HG03159 (cell line): Measurements from ENCODE around the gene DENND1A.
"Not testable (repeated sequence)": the region's sequence is repeated elsewhere in the genome, so short reads cannot be mapped to it uniquely, and the experiment has no call there.

Experiments
- ATAC-seq: cut with Tn5 transposase; IDR thresholded peaks from one replicate; pipeline ENCODE4 v1.9.1; 2021; ENCODE audit warnings: mild to moderate bottlenecking, moderate library complexity; ENCODE audit not compliant: unreplicated experiment

Gene DENND1A

GRCh38 chr9:123741214-123741613 is 188.7 kb downstream of the DENND1A start:
- ATAC-seq, result no peak

- ATAC-seq, result no peak
Observed at GRCh38 chr9:123739902-123740301, 190.0 kb downstream of the DENND1A start.

- no peak for ATAC-seq
Observed at GRCh38 chr9:123739387-123739786, 190.5 kb downstream of the DENND1A start.

- no peak for ATAC-seq
Observed at GRCh38 chr9:123738648-123739047, 191.3 kb downstream of the DENND1A start.

GRCh38 chr9:123735376-123735775 is 194.6 kb downstream of the DENND1A start:
- no peak for ATAC-seq

- ATAC-seq, result not testable (repeated sequence)
Observed at GRCh38 chr9:123728571-123728970, 201.4 kb downstream of the DENND1A start.

GRCh38 chr9:123727332-123727731 is 202.6 kb downstream of the DENND1A start:
- ATAC-seq, result no peak

- no peak for ATAC-seq
Observed at GRCh38 chr9:123725389-123725788, 204.5 kb downstream of the DENND1A start.

- no peak for ATAC-seq
Observed at GRCh38 chr9:123724211-123724796, 205.6 kb downstream of the DENND1A start.

- ATAC-seq, result no peak
Observed at GRCh38 chr9:123723135-123723875, 206.6 kb downstream of the DENND1A start.

- ATAC-seq, result no peak
Observed at GRCh38 chr9:123722378-123722777, 207.5 kb downstream of the DENND1A start.

GRCh38 chr9:123718188-123718587 is 211.7 kb downstream of the DENND1A start:
- no peak for ATAC-seq

GRCh38 chr9:123717581-123718175 is 212.2 kb downstream of the DENND1A start:
- ATAC-seq, result no peak

GRCh38 chr9:123716339-123716945 is 213.5 kb downstream of the DENND1A start:
- no peak for ATAC-seq

GRCh38 chr9:123715258-123715657 is 214.7 kb downstream of the DENND1A start:
- ATAC-seq, result no peak

GRCh38 chr9:123713282-123713681 is 216.6 kb downstream of the DENND1A start:
- ATAC-seq, result no peak

- ATAC-seq, result no peak
Observed at GRCh38 chr9:123712399-123712798, 217.5 kb downstream of the DENND1A start.

GRCh38 chr9:123710299-123710698 is 219.6 kb downstream of the DENND1A start:
- ATAC-seq, result no peak

GRCh38 chr9:123702483-123702882 is 227.4 kb downstream of the DENND1A start:
- no peak for ATAC-seq

GRCh38 chr9:123697686-123698085 is 232.2 kb downstream of the DENND1A start:
- no peak for ATAC-seq

GRCh38 chr9:123696476-123696875 is 233.4 kb downstream of the DENND1A start:
- no peak for ATAC-seq

GRCh38 chr9:123695386-123695785 is 234.5 kb downstream of the DENND1A start:
- ATAC-seq, result no peak
